SK-N-SH (cell line): ENCODE results near the gene CBLN3. TPM values are rescaled to one million over a fixed set of nuclear protein-coding genes. Genes with fewer than 3 reads are reported as not detected.

Experiments
- CTCF ChIA-PET: fragments of 300-600, 350-600 bp; formaldehyde crosslinking; extraction: SDS; loops from one replicate; lab custom pipeline; 2021; lab: Yijun Ruan, JAX
- POLR2A ChIA-PET: fragments of 350-600 bp; sonication (Branson Sonifier 250); formaldehyde crosslinking; extraction: SDS; loops from one replicate; lab custom pipeline; 2020; ENCODE audit warnings: antibody characterized with exemption, inconsistent platforms; lab: Yijun Ruan, JAX
- DNase-seq: peaks from one replicate; pipeline ENCODE4 v3.0.0; 2012
- H2AFZ ChIP-seq: fragments of 200-600 bp; sonication (generic); 2 replicates; pipeline ENCODE4 v1.8.1; 2016; ENCODE audit warnings: antibody characterized with exemption, mild to moderate bottlenecking, low read depth
- H3F3A ChIP-seq: fragments of 200-600 bp; sonication (generic); replicated peaks from 2 replicates; pipeline ENCODE3; 2016; ENCODE audit warnings: antibody characterized with exemption, mild to moderate bottlenecking; ENCODE audit not compliant: insufficient read depth
- H3K27ac ChIP-seq, 2 experiments: fragments of 200-500 bp in 1 of 2; fragments of 200-600 bp in 1 of 2; sonication (Bioruptor generic) in 1 of 2; sonication (generic), shearing (Covaris generic) in 1 of 2; 2 replicates each; pipeline versions ENCODE4 v1.5.1 to v1.6.1; 2014 to 2016; ENCODE audit warnings: low read depth in 2 of 2, inconsistent platforms in 1 of 2, low read length in 1 of 2, mild to moderate bottlenecking in 1 of 2, mixed read lengths in 1 of 2
- H3K27me3 ChIP-seq: fragments of 200-600 bp; sonication (generic), shearing (Covaris generic); 2 replicates; pipeline ENCODE4 v1.6.1; 2016; ENCODE audit warnings: mixed run types; ENCODE audit not compliant: insufficient read depth
- H3K36me3 ChIP-seq, 2 experiments: fragments of 200-500 bp in 1 of 2; fragments of 200-600 bp in 1 of 2; sonication (Bioruptor generic) in 1 of 2; sonication (generic) in 1 of 2; replicated peaks in 1 of 2; 2 replicates each; pipeline versions ENCODE3 to v1.5.1; 2014 to 2016; ENCODE audit warnings: low read length in 1 of 2, mild to moderate bottlenecking in 1 of 2; ENCODE audit not compliant: insufficient read depth in 2 of 2, control insufficient read depth in 1 of 2
- H3K4me1 ChIP-seq, 2 experiments: fragments of 200-500 bp in 1 of 2; fragments of 200-600 bp in 1 of 2; sonication (Bioruptor generic) in 1 of 2; sonication (generic), shearing (Covaris generic) in 1 of 2; 2 replicates each; pipeline versions ENCODE4 v1.5.1 to v1.6.1; 2014 to 2016; ENCODE audit warnings: low read depth in 1 of 2, low read length in 1 of 2, mixed run types in 1 of 2; ENCODE audit not compliant: insufficient read depth in 2 of 2, control insufficient read depth in 1 of 2
- H3K4me2 ChIP-seq: fragments of 200-600 bp; sonication (generic), shearing (Covaris generic); 2 replicates; pipeline ENCODE4 v1.6.1; 2017; ENCODE audit warnings: mixed run types
- H3K4me3 ChIP-seq, 2 experiments: fragments of 200-500 bp in 1 of 2; fragments of 200-600 bp in 1 of 2; sonication (Bioruptor generic) in 1 of 2; sonication (generic), shearing (Covaris generic) in 1 of 2; 2 replicates each; pipeline versions ENCODE4 v1.5.1 to v1.8.1; 2014 to 2016; ENCODE audit warnings: low read depth in 2 of 2, inconsistent platforms in 1 of 2, low read length in 1 of 2, mild to moderate bottlenecking in 1 of 2, mixed read lengths in 1 of 2, moderate library complexity in 1 of 2
- H3K79me2 ChIP-seq: fragments of 200-600 bp; sonication (generic); 2 replicates; pipeline ENCODE4 v1.8.1; 2017; ENCODE audit warnings: mild to moderate bottlenecking; ENCODE audit not compliant: insufficient read depth
- H3K9ac ChIP-seq: fragments of 200-600 bp; sonication (generic); 2 replicates; pipeline ENCODE4 v1.6.1; 2017; ENCODE audit warnings: mixed run types
- H3K9me2 ChIP-seq: fragments of 200-600 bp; sonication (generic); 2 replicates; pipeline ENCODE4 v1.6.1; 2017; ENCODE audit warnings: mixed run types
- H3K9me3 ChIP-seq: fragments of 200-600 bp; sonication (generic); 2 replicates; pipeline ENCODE4 v1.6.1; 2017; ENCODE audit warnings: mixed run types, mild to moderate bottlenecking, moderate library complexity
- H4K20me1 ChIP-seq: fragments of 200-600 bp; sonication (generic); 2 replicates; pipeline ENCODE4 v1.6.1; 2017; ENCODE audit warnings: mild to moderate bottlenecking, mixed run types; ENCODE audit not compliant: insufficient read depth
- EZH2phosphoT487 ChIP-seq: fragments of 200-600 bp; sonication (generic); IDR thresholded peaks from 2 replicates; pipeline ENCODE4 v1.6.1; 2017; ENCODE audit warnings: low read depth, mixed run types, mild to moderate bottlenecking, antibody characterized with exemption, moderate library complexity, borderline replicate concordance
- FOXM1 ChIP-seq: IDR thresholded peaks from 2 replicates; pipeline ENCODE4 v1.4.0; 2012; ENCODE audit warnings: low read depth, mild to moderate bottlenecking
- JUND ChIP-seq: IDR thresholded peaks from 2 replicates; pipeline ENCODE4 v1.4.0; 2012
- MEF2A ChIP-seq: IDR thresholded peaks from 2 replicates; pipeline ENCODE4 v1.4.0; 2012; ENCODE audit warnings: low read depth, borderline replicate concordance
- MXI1 ChIP-seq: IDR thresholded peaks from 2 replicates; pipeline ENCODE4 v1.6.1; 2012; ENCODE audit warnings: mild to moderate bottlenecking, low read depth, low read length, improper control_type of control experiment
- POLR2AphosphoS5 ChIP-seq: IDR thresholded peaks from 2 replicates; pipeline ENCODE4 v1.6.1; 2012; ENCODE audit warnings: low read depth, low read length
- RCOR1 ChIP-seq: fragments of 150-350 bp; IDR thresholded peaks from 2 replicates; pipeline ENCODE4 v1.6.1; 2017; ENCODE audit warnings: antibody characterized with exemption, low read length
- RFX5 ChIP-seq: IDR thresholded peaks from 2 replicates; pipeline ENCODE4 v1.6.1; 2012; ENCODE audit warnings: mild to moderate bottlenecking, improper control_type of control experiment, low read length
- SIN3A ChIP-seq: IDR thresholded peaks from 2 replicates; pipeline ENCODE4 v1.6.1; 2012; ENCODE audit warnings: low read depth, mild to moderate bottlenecking, low read length, moderate library complexity, borderline replicate concordance
- SMC3 ChIP-seq: IDR thresholded peaks from 2 replicates; pipeline ENCODE4 v1.6.1; 2012; ENCODE audit warnings: low read depth, low read length, improper control_type of control experiment
- TAF1 ChIP-seq: IDR thresholded peaks from 2 replicates; pipeline ENCODE4 v1.6.1; 2012; ENCODE audit warnings: low read depth, mild to moderate bottlenecking, low read length, moderate library complexity, borderline replicate concordance
- WGBS: methylation state at CpG from one replicate; pipeline ENCODE4 v1.1.6; 2017; ENCODE audit warnings: low lambda C conversion rate; 5-methylcytosine and 5-hydroxymethylcytosine counted together
- polyA plus RNA-seq, 3 experiments: library from polyadenylated mRNA; depleted of rRNA; stranded (reverse); fragments of >200 nt; gene quantifications; 2 replicates each; pipeline ENCODE4 v1.2.3, GENCODE V29; 2012
- TF ChIP-seq, protein P1 (sequence below): IDR thresholded peaks from 2 replicates; pipeline ENCODE4 v1.4.0; 2012; ENCODE audit warnings: low read depth, borderline replicate concordance
- TF ChIP-seq, protein P2 (sequence below): IDR thresholded peaks from 2 replicates; pipeline ENCODE4 v1.6.1; 2012; ENCODE audit warnings: mild to moderate bottlenecking, low read depth, low read length, moderate library complexity
- TF ChIP-seq, protein P3 (sequence below): IDR thresholded peaks from 2 replicates; pipeline ENCODE4 v1.4.0; 2012; ENCODE audit warnings: low read depth

Gene CBLN3
- polyA plus RNA-seq, 1 of the 3 experiments (the other 2 are of a cell fraction) = 1.8 TPM

DNA sequence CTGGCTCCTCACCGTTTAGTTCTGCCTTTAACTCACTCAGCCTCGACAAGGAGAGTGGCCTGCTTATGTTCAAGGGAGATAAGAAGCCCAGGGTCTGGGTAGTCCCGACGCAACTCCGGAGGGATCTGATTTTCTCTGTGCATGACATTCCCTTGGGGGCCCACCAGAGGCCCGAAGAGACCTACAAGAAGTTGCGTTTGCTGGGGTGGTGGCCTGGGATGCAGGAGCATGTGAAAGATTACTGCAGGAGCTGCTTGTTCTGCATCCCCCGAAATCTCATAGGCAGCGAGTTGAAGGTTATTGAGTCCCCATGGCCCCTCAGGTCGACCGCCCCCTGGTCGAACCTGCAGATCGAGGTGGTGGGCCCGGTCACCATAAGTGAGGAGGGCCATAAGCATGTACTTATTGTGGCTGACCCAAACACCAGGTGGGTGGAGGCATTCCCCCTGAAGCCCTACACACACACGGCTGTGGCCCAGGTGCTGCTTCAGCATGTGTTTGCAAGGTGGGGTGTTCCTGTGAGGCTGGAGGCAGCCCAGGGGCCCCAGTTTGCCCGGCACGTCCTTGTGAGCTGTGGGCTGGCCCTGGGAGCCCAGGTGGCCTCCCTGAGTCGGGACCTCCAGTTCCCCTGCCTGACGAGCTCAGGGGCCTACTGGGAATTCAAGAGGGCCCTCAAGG, 13.1 kb downstream of the CBLN3 start:
- Histone ChIP-seq H3F3A (no peaks in the 10 kb centered on the region), H3K27ac (no peak overlapping the region; a peak in 1 of 4 replicates), H3K9me3 (no peaks in the 10 kb centered on the region), H3K4me3 (no peak overlapping the region), H3K36me3 (peaks cover 0 to 6% of the 10 kb centered on the region in 2 experiments), H3K79me2 (no peaks in the 10 kb centered on the region), H2AFZ (no peak overlapping the region), H3K27me3 (0 out of 2 replicates have a peak, but pooled peaks cover 5% of the 10 kb centered on the region), H3K9me2 (no peaks in the 10 kb centered on the region), H3K4me2 (no peak overlapping the region), H4K20me1 (no peaks in the 10 kb centered on the region), H3K4me1 (no peaks in the 10 kb centered on the region; a peak in 1 of 4 replicates), H3K9ac (no peak overlapping the region)
- TF ChIP-seq, protein P1, sequence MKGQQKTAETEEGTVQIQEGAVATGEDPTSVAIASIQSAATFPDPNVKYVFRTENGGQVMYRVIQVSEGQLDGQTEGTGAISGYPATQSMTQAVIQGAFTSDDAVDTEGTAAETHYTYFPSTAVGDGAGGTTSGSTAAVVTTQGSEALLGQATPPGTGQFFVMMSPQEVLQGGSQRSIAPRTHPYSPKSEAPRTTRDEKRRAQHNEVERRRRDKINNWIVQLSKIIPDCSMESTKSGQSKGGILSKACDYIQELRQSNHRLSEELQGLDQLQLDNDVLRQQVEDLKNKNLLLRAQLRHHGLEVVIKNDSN = no peak
- TF ChIP-seq MEF2A (no peak), SMC3 (no peak), MXI1 (no peak), TAF1 (no peak), SIN3A (no peak), POLR2AphosphoS5 (no peak), FOXM1 (no peak), RFX5 (no peak), EZH2phosphoT487 (no peak), JUND (no peak), RCOR1 (no peak)
- TF ChIP-seq, protein P2, sequence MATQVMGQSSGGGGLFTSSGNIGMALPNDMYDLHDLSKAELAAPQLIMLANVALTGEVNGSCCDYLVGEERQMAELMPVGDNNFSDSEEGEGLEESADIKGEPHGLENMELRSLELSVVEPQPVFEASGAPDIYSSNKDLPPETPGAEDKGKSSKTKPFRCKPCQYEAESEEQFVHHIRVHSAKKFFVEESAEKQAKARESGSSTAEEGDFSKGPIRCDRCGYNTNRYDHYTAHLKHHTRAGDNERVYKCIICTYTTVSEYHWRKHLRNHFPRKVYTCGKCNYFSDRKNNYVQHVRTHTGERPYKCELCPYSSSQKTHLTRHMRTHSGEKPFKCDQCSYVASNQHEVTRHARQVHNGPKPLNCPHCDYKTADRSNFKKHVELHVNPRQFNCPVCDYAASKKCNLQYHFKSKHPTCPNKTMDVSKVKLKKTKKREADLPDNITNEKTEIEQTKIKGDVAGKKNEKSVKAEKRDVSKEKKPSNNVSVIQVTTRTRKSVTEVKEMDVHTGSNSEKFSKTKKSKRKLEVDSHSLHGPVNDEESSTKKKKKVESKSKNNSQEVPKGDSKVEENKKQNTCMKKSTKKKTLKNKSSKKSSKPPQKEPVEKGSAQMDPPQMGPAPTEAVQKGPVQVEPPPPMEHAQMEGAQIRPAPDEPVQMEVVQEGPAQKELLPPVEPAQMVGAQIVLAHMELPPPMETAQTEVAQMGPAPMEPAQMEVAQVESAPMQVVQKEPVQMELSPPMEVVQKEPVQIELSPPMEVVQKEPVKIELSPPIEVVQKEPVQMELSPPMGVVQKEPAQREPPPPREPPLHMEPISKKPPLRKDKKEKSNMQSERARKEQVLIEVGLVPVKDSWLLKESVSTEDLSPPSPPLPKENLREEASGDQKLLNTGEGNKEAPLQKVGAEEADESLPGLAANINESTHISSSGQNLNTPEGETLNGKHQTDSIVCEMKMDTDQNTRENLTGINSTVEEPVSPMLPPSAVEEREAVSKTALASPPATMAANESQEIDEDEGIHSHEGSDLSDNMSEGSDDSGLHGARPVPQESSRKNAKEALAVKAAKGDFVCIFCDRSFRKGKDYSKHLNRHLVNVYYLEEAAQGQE = no peak
- TF ChIP-seq, protein P3, sequence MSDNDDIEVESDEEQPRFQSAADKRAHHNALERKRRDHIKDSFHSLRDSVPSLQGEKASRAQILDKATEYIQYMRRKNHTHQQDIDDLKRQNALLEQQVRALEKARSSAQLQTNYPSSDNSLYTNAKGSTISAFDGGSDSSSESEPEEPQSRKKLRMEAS = no peak
- ChIA-PET POLR2A (no interaction called here), CTCF (interaction anchor here (0.9 to 9.9 kb wide), 6 partner anchors 10 to 89 kb away, joined by 3 to 63 read pairs (median 23); partner anchors contain the start of genes CBLN3 and KHNYN)
- DNase-seq = no peak
- WGBS = 78% methylated on average over 7 of the region's 19 CpGs
